Pericardium fibroblast (primary cell): ENCODE results near the gene ACMSD. TPM values are rescaled to one million over a fixed set of nuclear protein-coding genes. Genes with fewer than 3 reads are reported as not detected.

Source experiments
- total RNA-seq: library from RNA; depleted of rRNA; stranded (reverse); fragments of >200 nt; gene quantifications from 2 replicates; pipeline ENCODE4 v1.2.3, GENCODE V29; 2015

Gene ACMSD
- not detected in 2 replicates for total RNA-seq

GRCh38 chr2:134838143-134838620 lies at the start of gene ACMSD:
TSS of gene ACMSD (plus strand) at chr2:134838616. CDS start at chr2:134838683, 67 bp downstream.

DNA sequence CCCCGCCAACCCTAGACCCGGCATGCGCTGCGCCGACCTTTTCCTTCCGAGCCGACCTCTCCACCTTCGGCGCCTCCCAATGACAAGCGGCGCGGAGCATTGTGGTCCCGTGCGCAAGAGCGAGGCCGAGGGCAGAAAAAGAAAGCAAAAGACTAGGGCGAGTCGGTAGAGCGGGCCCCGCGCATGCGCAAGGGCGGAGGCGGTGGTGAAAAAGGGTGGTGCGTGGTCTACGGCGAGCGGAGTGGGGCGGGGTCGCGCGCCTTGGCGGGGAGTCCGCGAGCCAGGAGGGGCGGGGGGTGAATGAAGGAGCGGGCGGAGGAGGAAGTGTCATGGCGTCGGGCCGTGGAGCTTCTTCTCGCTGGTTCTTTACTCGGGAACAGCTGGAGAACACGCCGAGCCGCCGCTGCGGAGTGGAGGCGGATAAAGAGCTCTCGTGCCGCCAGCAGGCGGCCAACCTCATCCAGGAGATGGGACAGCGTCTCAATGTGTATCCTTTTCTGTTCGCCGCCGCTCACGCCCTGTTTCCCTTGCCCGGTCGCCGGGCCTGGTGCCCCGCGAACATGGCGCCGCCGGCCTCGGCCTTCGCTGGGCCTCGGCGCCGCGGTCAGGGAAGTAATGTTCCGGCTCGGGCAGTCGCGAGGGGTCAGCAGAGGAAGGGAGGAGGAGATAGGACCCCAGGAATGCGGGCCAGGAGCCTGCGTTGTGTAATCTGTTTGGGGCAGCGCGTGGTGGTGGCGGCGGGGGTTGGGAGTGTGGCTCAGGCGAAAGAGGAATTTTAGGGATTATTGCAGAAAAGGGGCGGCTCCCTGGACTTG lies 80.3 kb downstream of the ACMSD start, which contains the start of gene CCNT2:
TSS of gene CCNT2 (plus strand) at position 297 of the 815 bp plus-strand sequence. CDS start at position 330, 33 bp downstream.

Other genes starting within 250 kb of the ACMSD start
- under 0.01 TPM in 1 of 2 replicates, not detected in the other for gene TMEM163, start 119.6 kb upstream of the ACMSD start, total RNA-seq
- 8.3 and 16.7 TPM in 2 replicates for gene CCNT2, start 80.2 kb downstream of the ACMSD start, total RNA-seq
- gene MAP3K19, start 208.8 kb downstream of the ACMSD start, total RNA-seq = not detected in 2 replicates
- gene RAB3GAP1, start 213.7 kb downstream of the ACMSD start, total RNA-seq = 33.1 and 33.5 TPM in 2 replicates